ENCODE measurements around the gene CLDN20.

The CLDN20 gene

GRCh38 chr6:155234687-155235086, 29.1 kb upstream of the CLDN20 start:
- H3K9me3 Mint-ChIP-seq = peaks cover 3% of the 10 kb centered on the region
- H3K4me1 Mint-ChIP-seq = no peaks in the 10 kb centered on the region
- peaks cover 2% of the 10 kb centered on the region for H3K36me3 Mint-ChIP-seq
- H3K27ac Mint-ChIP-seq = no peak overlapping the region
- H3K27me3 Mint-ChIP-seq = peaks cover 2% of the 10 kb centered on the region
- no peak overlapping the region for H3K4me3 Mint-ChIP-seq

GRCh38 chr6:155235087-155235486, 28.7 kb upstream of the CLDN20 start:
- Mint-ChIP-seq H3K27me3 (peaks cover 2% of the 10 kb centered on the region), H3K4me1 (no peaks in the 10 kb centered on the region), H3K36me3 (peaks cover 2% of the 10 kb centered on the region), H3K27ac (no peak overlapping the region), H3K9me3 (peaks cover 3% of the 10 kb centered on the region), H3K4me3 (no peak overlapping the region)

GRCh38 chr6:155237613-155238012, 26.2 kb upstream of the CLDN20 start:
- H3K9me3 Mint-ChIP-seq = no peaks in the 10 kb centered on the region
- H3K36me3 Mint-ChIP-seq = no peaks in the 10 kb centered on the region
- H3K4me1 Mint-ChIP-seq = no peaks in the 10 kb centered on the region
- H3K27me3 Mint-ChIP-seq = peaks cover 2% of the 10 kb centered on the region
- no peak overlapping the region for H3K4me3 Mint-ChIP-seq
- H3K27ac Mint-ChIP-seq = no peak overlapping the region

GRCh38 chr6:155240905-155241600, 22.8 kb upstream of the CLDN20 start:
- no peak overlapping the region for H3K27ac Mint-ChIP-seq
- H3K36me3 Mint-ChIP-seq = no peaks in the 10 kb centered on the region
- H3K4me1 Mint-ChIP-seq = no peaks in the 10 kb centered on the region
- peaks cover 1% of the 10 kb centered on the region for H3K27me3 Mint-ChIP-seq
- H3K4me3 Mint-ChIP-seq = no peak overlapping the region
- H3K9me3 Mint-ChIP-seq = no peaks in the 10 kb centered on the region

- no peaks in the 10 kb centered on the region for H3K9me3 Mint-ChIP-seq
- H3K27me3 Mint-ChIP-seq = no peaks in the 10 kb centered on the region
- no peaks in the 10 kb centered on the region for H3K4me1 Mint-ChIP-seq
- H3K36me3 Mint-ChIP-seq = no peaks in the 10 kb centered on the region
- no peak overlapping the region for H3K27ac Mint-ChIP-seq
- no peak overlapping the region for H3K4me3 Mint-ChIP-seq
Observed at GRCh38 chr6:155241966-155242365, 21.8 kb upstream of the CLDN20 start.

GRCh38 chr6:155244434-155244833, 19.4 kb upstream of the CLDN20 start:
- Mint-ChIP-seq H3K27ac (peak overlapping the region; percentile 35), H3K9me3 (no peaks in the 10 kb centered on the region), H3K4me1 (peaks cover 5% of the 10 kb centered on the region), H3K27me3 (no peaks in the 10 kb centered on the region), H3K4me3 (no peak overlapping the region), H3K36me3 (peaks cover 2% of the 10 kb centered on the region)

GRCh38 chr6:155245193-155245592, 18.6 kb upstream of the CLDN20 start:
- peaks cover 5% of the 10 kb centered on the region for H3K4me1 Mint-ChIP-seq
- no peaks in the 10 kb centered on the region for H3K27me3 Mint-ChIP-seq
- peaks cover 2% of the 10 kb centered on the region for H3K36me3 Mint-ChIP-seq
- no peak overlapping the region for H3K27ac Mint-ChIP-seq
- H3K9me3 Mint-ChIP-seq = no peaks in the 10 kb centered on the region
- no peak overlapping the region for H3K4me3 Mint-ChIP-seq

GRCh38 chr6:155245831-155246230, 18.0 kb upstream of the CLDN20 start:
- Mint-ChIP-seq H3K36me3 (peaks cover 4% of the 10 kb centered on the region), H3K27me3 (no peaks in the 10 kb centered on the region), H3K4me3 (no peak overlapping the region), H3K9me3 (no peaks in the 10 kb centered on the region), H3K27ac (no peak overlapping the region), H3K4me1 (peaks cover 5% of the 10 kb centered on the region)

- Mint-ChIP-seq H3K9me3 (no peaks in the 10 kb centered on the region), H3K27ac (no peak overlapping the region), H3K4me1 (peaks cover 5% of the 10 kb centered on the region), H3K27me3 (no peaks in the 10 kb centered on the region), H3K36me3 (peaks cover 4% of the 10 kb centered on the region), H3K4me3 (no peak overlapping the region)
Observed at GRCh38 chr6:155246825-155247224, 17.0 kb upstream of the CLDN20 start.

- peaks cover 4% of the 10 kb centered on the region for H3K36me3 Mint-ChIP-seq
- no peaks in the 10 kb centered on the region for H3K9me3 Mint-ChIP-seq
- no peak overlapping the region for H3K27ac Mint-ChIP-seq
- H3K4me3 Mint-ChIP-seq = no peak overlapping the region
- peaks cover 5% of the 10 kb centered on the region for H3K4me1 Mint-ChIP-seq
- no peaks in the 10 kb centered on the region for H3K27me3 Mint-ChIP-seq
Observed at GRCh38 chr6:155247618-155248007, 16.2 kb upstream of the CLDN20 start.

GRCh38 chr6:155248008-155249001, 15.5 kb upstream of the CLDN20 start:
- H3K27ac Mint-ChIP-seq = peak overlapping the region; percentile 82
- H3K4me1 Mint-ChIP-seq = peaks cover 5% of the 10 kb centered on the region
- peaks cover 4% of the 10 kb centered on the region for H3K36me3 Mint-ChIP-seq
- no peak overlapping the region for H3K4me3 Mint-ChIP-seq
- no peaks in the 10 kb centered on the region for H3K9me3 Mint-ChIP-seq
- no peaks in the 10 kb centered on the region for H3K27me3 Mint-ChIP-seq

- Mint-ChIP-seq H3K9me3 (no peaks in the 10 kb centered on the region), H3K27me3 (no peaks in the 10 kb centered on the region), H3K4me3 (no peak overlapping the region), H3K27ac (peak overlapping the region; percentile 17), H3K4me1 (peaks cover 5% of the 10 kb centered on the region), H3K36me3 (peaks cover 14% of the 10 kb centered on the region)
Observed at GRCh38 chr6:155250701-155251381, 13.0 kb upstream of the CLDN20 start.

- Mint-ChIP-seq H3K9me3 (no peaks in the 10 kb centered on the region), H3K36me3 (peaks cover 16% of the 10 kb centered on the region), H3K4me1 (peaks cover 5% of the 10 kb centered on the region), H3K4me3 (no peak overlapping the region), H3K27ac (no peak overlapping the region), H3K27me3 (no peaks in the 10 kb centered on the region)
Observed at GRCh38 chr6:155252581-155252980, 11.2 kb upstream of the CLDN20 start.

GRCh38 chr6:155253337-155253736, 10.5 kb upstream of the CLDN20 start:
- Mint-ChIP-seq H3K9me3 (no peaks in the 10 kb centered on the region), H3K4me1 (peaks cover 4% of the 10 kb centered on the region), H3K27ac (peak overlapping the region; percentile 79), H3K27me3 (no peaks in the 10 kb centered on the region), H3K4me3 (no peak overlapping the region), H3K36me3 (peaks cover 16% of the 10 kb centered on the region)

GRCh38 chr6:155254139-155254538, 9.7 kb upstream of the CLDN20 start:
- Mint-ChIP-seq H3K27me3 (no peaks in the 10 kb centered on the region), H3K4me3 (no peak overlapping the region), H3K4me1 (no peaks in the 10 kb centered on the region), H3K9me3 (no peaks in the 10 kb centered on the region), H3K36me3 (peaks cover 14% of the 10 kb centered on the region), H3K27ac (peak overlapping the region; percentile 79)
